ENCODE results near the gene BEND2.

GRCh38 chrX:18220786-18221185 is at the start of gene BEND2:
- TF ChIP-seq CTCF (conservative IDR thresholded peaks at IDR 0.05; ENCODE audit: low read length) = no peak
- TF ChIP-seq EZH2phosphoT487 (IDR thresholded peaks at IDR 0.05; ENCODE audit: borderline replicate concordance, low read depth, low read length) = no peak
